Endodermal cell (in vitro differentiated cells): ENCODE results near the gene CDAN1. TPM values are rescaled to one million over a fixed set of nuclear protein-coding genes. Genes with fewer than 3 reads are reported as not detected.

Experiments
- DNase-seq: peaks from one replicate; pipeline ENCODE4 v3.0.0-alpha.2; 2017
- H3K27ac ChIP-seq: 2 replicates; pipeline ENCODE4 v1.5.1; 2013; ENCODE audit warnings: mild to moderate bottlenecking, low read depth, low read length, moderate library complexity
- H3K27me3 ChIP-seq: 2 replicates; pipeline ENCODE4 v1.6.1; 2013; ENCODE audit warnings: mild to moderate bottlenecking, low read length, moderate library complexity; ENCODE audit not compliant: insufficient read depth, control insufficient read depth, poor library complexity, severe bottlenecking
- H3K36me3 ChIP-seq: 2 replicates; pipeline ENCODE4 v1.7.0; 2013; ENCODE audit warnings: mild to moderate bottlenecking, low read length, moderate library complexity; ENCODE audit not compliant: control insufficient read depth, insufficient read depth
- H3K4me1 ChIP-seq: one replicate; pipeline ENCODE4 v1.7.0; 2013; ENCODE audit warnings: low read length; ENCODE audit not compliant: control insufficient read depth, insufficient read depth
- H3K4me3 ChIP-seq: 2 replicates; pipeline ENCODE4 v1.5.1; 2013; ENCODE audit warnings: mild to moderate bottlenecking, low read length, moderate library complexity
- H3K9ac ChIP-seq: 2 replicates; pipeline ENCODE4 v1.6.1; 2013; ENCODE audit warnings: mild to moderate bottlenecking, low read length, moderate library complexity; ENCODE audit not compliant: poor library complexity, severe bottlenecking; ENCODE audit errors: extremely low read depth
- H3K9me3 ChIP-seq: 2 replicates; pipeline ENCODE4 v1.6.1; 2013; ENCODE audit warnings: mild to moderate bottlenecking, low read length, moderate library complexity; ENCODE audit not compliant: control insufficient read depth
- H3K27ac Mint-ChIP-seq: 2 replicates; pipeline ENCODE4 v1.8.0; 2020; ENCODE audit warnings: mixed read lengths
- H3K27me3 Mint-ChIP-seq: 2 replicates; pipeline ENCODE4 v1.8.0; 2021; ENCODE audit warnings: mild to moderate bottlenecking, mixed read lengths; ENCODE audit not compliant: insufficient read depth
- H3K36me3 Mint-ChIP-seq: 2 replicates; pipeline ENCODE4 v1.8.0; 2020; ENCODE audit warnings: low read depth, mixed read lengths
- H3K4me1 Mint-ChIP-seq: 2 replicates; pipeline ENCODE4 v1.8.0; 2020; ENCODE audit warnings: mixed read lengths
- H3K4me3 Mint-ChIP-seq: 2 replicates; pipeline ENCODE4 v1.8.0; 2020; ENCODE audit warnings: mild to moderate bottlenecking, moderate library complexity, mixed read lengths
- H3K9me3 Mint-ChIP-seq: 2 replicates; pipeline ENCODE4 v1.8.0; 2020; ENCODE audit warnings: mild to moderate bottlenecking, mixed read lengths
- CTCF ChIP-seq: fragments of 200-600 bp; sonication (generic); conservative IDR thresholded peaks from 2 replicates; pipeline ENCODE4 v1.5.0; 2021; ENCODE audit warnings: antibody characterized with exemption, mild to moderate bottlenecking
- WGBS, 2 experiments: methylation state at CpG; one replicate each; pipeline versions ENCODE4 v1.1.5 to v1.1.7; 2013; ENCODE audit warnings: missing lambda C conversion rate in 2 of 2, mixed read lengths in 1 of 2; ENCODE audit not compliant: insufficient coverage in 1 of 2, insufficient read length in 1 of 2; 5-methylcytosine and 5-hydroxymethylcytosine counted together
- total RNA-seq, 2 donors: library from RNA; stranded (reverse); fragmentation: NEBNext Ultra II Directional in 1 of 2; extraction: Animal tissue kit (Norgen Biotek cat#: 25700) in 1 of 2; gene quantifications; 2 replicates in 1 of 2; 3 replicates in 1 of 2; pipeline ENCODE4 v1.2.1, GENCODE V29; 2021

CDAN1 gene
- total RNA-seq, 2 donors from 2014 or later: 26.5 to 38.2 TPM

DNA sequence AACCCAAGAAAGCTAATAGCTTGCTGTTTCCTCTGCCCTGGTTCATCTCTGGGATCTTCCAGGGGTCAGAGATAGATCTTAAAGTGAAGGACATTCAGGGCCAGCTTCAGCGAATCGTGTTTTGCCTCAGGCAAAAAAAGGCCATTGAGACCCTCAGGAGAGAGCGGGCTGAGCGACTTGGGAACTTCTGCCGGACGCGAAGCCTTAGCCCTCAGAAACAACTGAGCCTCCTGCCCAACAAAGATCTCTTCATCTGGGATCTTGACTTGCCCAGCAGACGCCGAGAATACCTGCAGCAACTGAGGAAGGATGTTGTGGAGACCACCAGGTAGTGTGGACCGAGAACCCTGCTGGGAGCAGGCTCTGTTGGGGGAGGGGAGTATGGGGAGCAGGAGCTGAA is 42.5 kb downstream of the CDAN1 start:
- Histone ChIP-seq H3K4me1 (no peaks in the 10 kb centered on the region), H3K36me3 (no peaks in the 10 kb centered on the region), H3K27me3 (no peaks in the 10 kb centered on the region), H3K9me3 (no peaks in the 10 kb centered on the region), H3K9ac (no peak overlapping the region), H3K27ac (no peak overlapping the region), H3K4me3 (no peak overlapping the region)
- TF ChIP-seq CTCF: no peak
- H3K27ac Mint-ChIP-seq: no peak overlapping the region
- H3K36me3 Mint-ChIP-seq: no peaks in the 10 kb centered on the region
- no peak overlapping the region for H3K4me3 Mint-ChIP-seq
- WGBS, 2 experiments: 92 to 98% methylated on average over 10 of the region's 10 CpGs
- no peaks in the 10 kb centered on the region for H3K4me1 Mint-ChIP-seq
- DNase-seq: no peak
- H3K27me3 Mint-ChIP-seq: no peaks in the 10 kb centered on the region
- no peaks in the 10 kb centered on the region for H3K9me3 Mint-ChIP-seq

GRCh38 chr15:42693942-42694341 is 43.0 kb downstream of the CDAN1 start:
- TF ChIP-seq CTCF: no peak
- Mint-ChIP-seq H3K36me3 (no peaks in the 10 kb centered on the region), H3K27me3 (no peaks in the 10 kb centered on the region), H3K4me3 (no peak overlapping the region), H3K4me1 (no peaks in the 10 kb centered on the region), H3K27ac (no peak overlapping the region), H3K9me3 (no peaks in the 10 kb centered on the region)
- no peaks in the 10 kb centered on the region for H3K27me3 ChIP-seq
- no peaks in the 10 kb centered on the region for H3K9me3 ChIP-seq
- H3K9ac ChIP-seq: no peak overlapping the region
- no peak for DNase-seq
- H3K4me1 ChIP-seq: no peaks in the 10 kb centered on the region
- 92 to 100% methylated on average over 5 to 6 of the region's 6 CpGs for WGBS, 2 experiments
- no peaks in the 10 kb centered on the region for H3K36me3 ChIP-seq
- no peak overlapping the region for H3K27ac ChIP-seq
- no peak overlapping the region for H3K4me3 ChIP-seq

DNA sequence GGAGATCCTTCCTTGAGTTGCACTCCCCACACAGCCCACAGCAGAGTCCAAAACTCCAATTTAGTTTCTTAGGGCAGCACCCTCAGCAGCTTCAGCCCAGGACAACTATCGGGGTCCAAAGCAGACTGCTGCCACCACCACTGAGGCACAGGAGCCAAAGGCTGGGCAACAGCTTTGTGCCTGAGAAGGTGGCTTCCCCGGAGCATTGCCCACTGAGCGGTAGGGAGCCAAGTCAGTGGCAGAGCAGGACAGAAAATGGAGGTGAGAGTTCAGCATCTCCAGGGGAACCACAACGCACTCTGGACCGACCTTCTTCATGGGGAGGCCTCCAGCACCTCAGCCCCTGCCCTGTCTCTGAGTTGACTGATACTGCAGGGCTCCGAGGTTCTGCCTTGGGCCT is 43.4 kb downstream of the CDAN1 start:
- H3K9ac ChIP-seq: no peak overlapping the region
- H3K9me3 Mint-ChIP-seq: no peaks in the 10 kb centered on the region
- no peaks in the 10 kb centered on the region for H3K36me3 ChIP-seq
- H3K36me3 Mint-ChIP-seq: no peaks in the 10 kb centered on the region
- no peaks in the 10 kb centered on the region for H3K9me3 ChIP-seq
- H3K27me3 ChIP-seq: no peaks in the 10 kb centered on the region
- no peak overlapping the region for H3K4me3 Mint-ChIP-seq
- no peak for TF ChIP-seq CTCF
- no peaks in the 10 kb centered on the region for H3K4me1 ChIP-seq
- no peak overlapping the region for H3K4me3 ChIP-seq
- WGBS, 2 experiments: 93 to 95% methylated on average over 5 to 6 of the region's 6 CpGs
- no peaks in the 10 kb centered on the region for H3K27me3 Mint-ChIP-seq
- no peak overlapping the region for H3K27ac ChIP-seq
- no peak overlapping the region for H3K27ac Mint-ChIP-seq
- H3K4me1 Mint-ChIP-seq: no peaks in the 10 kb centered on the region
- DNase-seq: no peak
